ENCODE measurements around the gene PCDH9.

PCDH9 gene

GRCh38 chr13:67155898-67156722 is 74.0 kb downstream of the PCDH9 start:
- Histone ChIP-seq H3K4me1 (ENCODE audit: insufficient read depth, low read length, severe bottlenecking) (peaks cover 9% of the 10 kb centered on the region), H3K27me3 (ENCODE audit: insufficient read depth, low read length) (no peaks in the 10 kb centered on the region), H3K79me2 (ENCODE audit: insufficient read depth, low read length) (no peaks in the 10 kb centered on the region), H2AFZ (ENCODE audit: low read length) (peak overlapping the region; percentile 57; the same call in 1 of the 2 replicates), H3K9me3 (ENCODE audit: low read length) (peaks cover 24% of the 10 kb centered on the region), H4K20me1 (ENCODE audit: insufficient read depth, low read length) (no peaks in the 10 kb centered on the region), H3K27ac (ENCODE audit: low read depth, low read length, poor library complexity, severe bottlenecking) (no peak overlapping the region), H3K4me2 (ENCODE audit: low read length) (no peak overlapping the region), H3K36me3 (ENCODE audit: insufficient read depth, low read length) (no peaks in the 10 kb centered on the region; the same call in 1 of the 2 replicates), H3K9me2 (ENCODE audit: low read depth, low read length) (no peaks in the 10 kb centered on the region), H3F3A (ENCODE audit: insufficient read depth, low read length) (no peaks in the 10 kb centered on the region), H3K9ac (ENCODE audit: low read length) (no peak overlapping the region), H3K4me3 (ENCODE audit: low read depth, low read length, poor library complexity, severe bottlenecking) (no peak overlapping the region)
- no peak for TF ChIP-seq EZH2 (IDR thresholded peaks at IDR 0.05; ENCODE audit: borderline replicate concordance, low read length)
- no peak for TF ChIP-seq CTCF (IDR thresholded peaks at IDR 0.05; ENCODE audit: low read length)

GRCh38 chr13:67152085-67152484 is 78.1 kb downstream of the PCDH9 start:
- Histone ChIP-seq H4K20me1 (ENCODE audit: insufficient read depth, low read length) (no peaks in the 10 kb centered on the region), H3K9ac (ENCODE audit: low read length) (no peak overlapping the region), H3F3A (ENCODE audit: insufficient read depth, low read length) (no peaks in the 10 kb centered on the region), H3K4me2 (ENCODE audit: low read length) (no peak overlapping the region), H2AFZ (ENCODE audit: low read length) (peak overlapping the region; percentile 26; the same call in 1 of the 2 replicates), H3K27ac (ENCODE audit: low read depth, low read length, poor library complexity, severe bottlenecking) (no peak overlapping the region), H3K4me1 (ENCODE audit: insufficient read depth, low read length, severe bottlenecking) (peaks cover 16% of the 10 kb centered on the region), H3K9me3 (ENCODE audit: low read length) (peaks cover 3% of the 10 kb centered on the region; the same call in 1 of the 2 replicates), H3K27me3 (ENCODE audit: insufficient read depth, low read length) (no peaks in the 10 kb centered on the region), H3K36me3 (ENCODE audit: insufficient read depth, low read length) (no peaks in the 10 kb centered on the region), H3K79me2 (ENCODE audit: insufficient read depth, low read length) (no peaks in the 10 kb centered on the region), H3K9me2 (ENCODE audit: low read depth, low read length) (no peaks in the 10 kb centered on the region), H3K4me3 (ENCODE audit: low read depth, low read length, poor library complexity, severe bottlenecking) (no peak overlapping the region)
- TF ChIP-seq EZH2 (IDR thresholded peaks at IDR 0.05; ENCODE audit: borderline replicate concordance, low read length) (no peak), CTCF (IDR thresholded peaks at IDR 0.05; ENCODE audit: low read length) (no peak)

- H3K36me3 ChIP-seq (ENCODE audit: insufficient read depth, low read length): no peaks in the 10 kb centered on the region
- H3K4me3 ChIP-seq (ENCODE audit: low read depth, low read length, poor library complexity, severe bottlenecking): no peak overlapping the region
- no peaks in the 10 kb centered on the region for H3K9me2 ChIP-seq (ENCODE audit: low read depth, low read length)
- no peak overlapping the region for H3K4me2 ChIP-seq (ENCODE audit: low read length)
- no peak for TF ChIP-seq EZH2 (IDR thresholded peaks at IDR 0.05; ENCODE audit: borderline replicate concordance, low read length)
- TF ChIP-seq CTCF (IDR thresholded peaks at IDR 0.05; ENCODE audit: low read length): no peak
- peaks cover 3% of the 10 kb centered on the region; the same call in 1 of the 2 replicates for H3K9me3 ChIP-seq (ENCODE audit: low read length)
- H3K27ac ChIP-seq (ENCODE audit: low read depth, low read length, poor library complexity, severe bottlenecking): no peak overlapping the region
- H2AFZ ChIP-seq (ENCODE audit: low read length): peak overlapping the region; percentile 26; the same call in 1 of the 2 replicates
- no peak overlapping the region for H3K9ac ChIP-seq (ENCODE audit: low read length)
- H3F3A ChIP-seq (ENCODE audit: insufficient read depth, low read length): no peaks in the 10 kb centered on the region
- H4K20me1 ChIP-seq (ENCODE audit: insufficient read depth, low read length): no peaks in the 10 kb centered on the region
- H3K79me2 ChIP-seq (ENCODE audit: insufficient read depth, low read length): no peaks in the 10 kb centered on the region
- H3K27me3 ChIP-seq (ENCODE audit: insufficient read depth, low read length): no peaks in the 10 kb centered on the region
- peaks cover 20% of the 10 kb centered on the region for H3K4me1 ChIP-seq (ENCODE audit: insufficient read depth, low read length, severe bottlenecking)
These were observed 78.5 kb downstream of the PCDH9 start for GRCh38 chr13:67151652-67152051.

Data from OCI-LY1 (cell line).